Right lobe of liver (tissue), 4 donors: ENCODE results near the gene SERINC2.

Experiments used
- CTCF ChIP-seq, 4 donors: fragments of 200-600 bp in 3 of 4; fragments of 450-650 bp in 1 of 4; IDR thresholded peaks; one replicate each; pipeline versions ENCODE4 v1.5.1 to v1.8.0; 2016 to 2022; ENCODE audit warnings: antibody characterized with exemption in 4 of 4, mild to moderate bottlenecking in 2 of 4
- POLR2A ChIP-seq: fragments of 450-650 bp; IDR thresholded peaks from one replicate; pipeline ENCODE4 v1.6.1; 2017; ENCODE audit warnings: antibody characterized with exemption, mild to moderate bottlenecking
- donor health status: DM: no; HTN: no; CAD: no.
- donor health status: DM: no; HTN: no; CAD: no.
- donor health status: DM: no; HTN: yes; CAD: no.

DNA sequence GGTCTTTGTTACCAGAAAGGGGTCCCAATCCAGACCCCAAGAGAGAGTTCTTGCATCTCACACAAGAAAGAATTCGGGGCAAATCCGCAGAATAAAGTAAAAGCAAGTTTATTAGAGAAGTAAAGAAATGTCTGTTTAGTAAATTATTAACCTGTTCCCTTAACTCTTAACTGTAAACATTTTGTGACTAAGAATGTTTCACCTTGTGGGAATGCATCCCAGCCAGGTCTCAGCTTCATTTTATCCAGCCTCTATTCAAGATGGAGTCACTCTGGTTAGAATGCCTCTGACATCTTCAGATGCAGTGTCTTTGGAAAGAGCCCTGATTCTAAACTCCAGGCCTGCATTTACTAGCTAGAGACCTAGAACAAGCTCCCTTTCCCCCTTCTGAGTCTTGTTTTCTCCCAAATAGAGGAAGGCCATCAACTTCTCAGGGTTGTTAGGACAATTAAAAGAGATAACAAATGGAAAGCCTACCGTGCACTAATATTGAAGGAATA is 35.6 kb upstream of the SERINC2 start:
- TF ChIP-seq CTCF (IDR thresholded peaks at IDR 0.05) (no peak), POLR2A (no peak)
